EH (cell line): Measurements from ENCODE around the gene BMP4.

Experiments used
- DNase-seq: peaks from one replicate; pipeline ENCODE4 v3.0.0-alpha.2; 2015; ENCODE audit warnings: low read depth

BMP4 gene

GRCh38 chr14:53964249-53964648, 7.6 kb upstream of the BMP4 start:
- DNase-seq: peak; percentile 52

GRCh38 chr14:53963320-53964227, 6.9 kb upstream of the BMP4 start:
- peak; percentile 50 for DNase-seq

DNA sequence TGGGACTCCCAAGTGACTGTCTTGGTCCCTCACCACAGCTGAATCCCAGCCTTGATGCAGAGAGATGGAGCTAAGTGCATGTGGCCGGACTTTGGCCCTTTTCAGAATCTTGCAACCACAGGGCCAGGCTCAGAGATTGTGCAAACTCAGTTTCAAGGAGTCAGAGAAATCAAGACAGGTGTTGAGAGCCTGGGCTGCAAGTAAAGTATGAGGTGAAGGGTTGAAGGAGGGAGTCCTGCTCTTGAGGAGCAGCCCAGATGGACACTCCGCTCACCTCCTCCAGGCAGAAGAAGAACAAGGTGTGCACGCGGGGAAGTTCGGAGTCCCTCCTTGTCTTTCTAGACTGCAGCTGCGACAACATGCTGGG, 6.3 kb upstream of the BMP4 start:
- DNase-seq: no peak

GRCh38 chr14:53958628-53959027, 2.0 kb upstream of the BMP4 start:
- no peak for DNase-seq

DNA sequence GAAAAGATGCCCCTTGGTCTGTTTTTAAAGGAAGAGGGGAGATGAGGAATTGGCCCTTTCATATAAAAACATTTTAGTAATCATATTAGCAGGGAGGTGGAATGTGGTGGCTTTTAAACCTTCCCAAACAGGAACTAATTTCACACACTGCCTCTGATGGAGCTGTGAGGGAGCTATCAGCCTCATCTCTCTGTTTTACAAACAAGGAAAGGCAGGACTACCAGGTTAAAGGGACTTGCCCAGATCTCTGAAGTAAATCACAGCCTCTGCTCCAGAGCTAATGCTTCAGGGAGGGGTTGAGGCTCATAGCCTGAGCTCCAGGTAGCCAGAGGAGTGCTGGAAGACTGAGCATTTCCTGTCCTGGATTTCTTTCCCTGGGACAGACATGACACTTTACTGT, 1.1 kb upstream of the BMP4 start:
- DNase-seq: no peak

GRCh38 chr14:53955671-53956426, 776 bp downstream of the BMP4 start:
- peak; percentile 40 for DNase-seq

- no peak for DNase-seq
Measured at GRCh38 chr14:53955229-53955556, 1.4 kb downstream of the BMP4 start.

GRCh38 chr14:53954551-53955228, 1.9 kb downstream of the BMP4 start:
- peak; percentile 38 for DNase-seq

DNA sequence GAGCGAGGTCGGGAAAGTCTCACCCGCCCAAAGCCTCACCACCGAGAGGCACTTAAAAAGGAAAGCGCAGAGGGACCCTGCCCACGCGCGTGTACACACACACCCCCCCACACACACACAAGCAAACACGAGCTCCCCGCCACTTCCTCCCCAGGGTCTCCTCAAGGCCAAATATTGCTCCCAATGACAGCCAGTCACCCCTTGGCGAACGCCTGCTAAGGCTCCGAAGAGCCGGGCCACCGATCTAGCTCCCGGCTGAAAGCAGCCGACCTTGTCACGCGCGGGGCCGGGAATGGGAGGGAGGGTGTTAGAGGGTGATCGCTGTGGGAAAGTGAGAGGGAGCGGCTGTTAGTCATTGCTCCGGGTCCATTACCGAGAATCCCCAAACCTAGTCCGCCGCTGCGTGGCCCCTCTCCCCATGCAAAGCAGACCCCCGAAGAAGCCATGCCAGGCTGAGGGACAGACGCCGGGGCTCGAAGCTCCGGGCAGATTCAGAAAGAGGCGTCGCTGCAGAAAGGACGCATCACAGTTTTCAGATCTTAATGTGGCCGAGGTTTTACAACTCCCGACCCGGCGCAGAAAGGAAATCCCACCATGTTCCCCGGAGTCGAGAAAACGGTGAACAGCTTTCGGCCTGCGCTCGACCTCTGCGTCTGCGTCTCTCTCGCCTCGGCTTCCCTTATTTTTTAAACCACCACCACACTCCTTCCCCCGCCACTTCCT, 2.6 kb downstream of the BMP4 start:
- peak; percentile 64 for DNase-seq

DNA sequence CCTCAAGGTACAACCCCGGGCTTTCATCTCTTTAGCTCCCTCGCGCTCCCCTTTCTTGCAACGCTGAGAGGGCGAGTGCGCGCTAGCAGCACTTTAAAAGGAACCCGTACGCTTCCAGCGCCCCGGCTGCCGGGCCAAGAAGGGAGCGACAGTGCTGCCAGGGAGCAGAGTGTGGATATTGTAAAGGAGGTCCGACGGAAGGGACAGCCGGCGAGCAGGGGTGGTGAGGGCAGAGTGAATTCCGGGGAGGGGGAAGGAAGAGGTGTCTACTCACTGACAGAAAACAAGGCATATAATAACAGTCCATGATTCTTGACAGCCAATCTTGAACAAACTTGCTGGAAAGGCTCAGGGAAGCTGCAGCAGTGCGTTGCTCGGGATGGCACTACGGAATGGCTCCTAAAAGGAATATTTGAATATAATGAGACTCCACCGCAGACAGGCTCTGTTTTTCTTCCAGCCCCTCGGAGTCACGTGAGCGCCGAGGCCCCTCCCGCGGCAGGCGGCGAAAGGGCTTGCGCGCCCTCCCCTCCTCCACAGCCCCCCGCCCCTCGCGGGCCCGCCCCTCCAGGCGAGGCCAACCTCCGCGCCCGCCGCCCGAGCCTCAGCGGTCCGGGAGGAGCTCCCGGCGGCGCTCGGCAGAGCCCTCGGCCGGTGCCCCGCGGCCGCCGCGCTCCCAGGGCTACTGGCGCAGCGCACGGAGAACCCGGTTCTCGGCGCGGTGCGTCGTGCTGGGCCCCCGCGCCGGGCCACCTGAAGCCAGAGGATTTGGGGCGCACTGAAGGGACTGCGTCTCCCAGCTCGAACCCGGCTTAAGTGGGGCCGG, 3.4 kb downstream of the BMP4 start:
- peak; percentile 86 for DNase-seq

DNA sequence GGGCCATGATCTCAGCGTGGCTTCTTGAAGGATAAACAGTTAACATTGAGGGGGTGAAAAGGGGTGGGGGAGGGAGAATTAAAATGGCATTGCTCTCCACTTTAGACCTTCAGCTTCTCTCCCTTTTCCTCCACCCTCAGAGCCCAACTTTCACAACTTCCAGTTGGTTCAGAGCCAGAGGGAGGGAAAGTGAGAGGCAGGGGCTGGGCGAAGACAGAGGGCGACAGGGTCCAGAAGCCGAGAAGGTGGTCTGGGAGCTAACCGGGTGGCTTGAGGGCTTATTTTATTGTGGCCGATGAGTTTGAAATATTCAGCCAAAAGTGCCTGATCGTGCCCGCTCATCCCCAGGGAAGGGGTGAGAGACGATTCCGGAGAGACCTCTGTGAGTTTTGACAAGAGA, 4.1 kb downstream of the BMP4 start:
- peak; percentile 6 for DNase-seq

GRCh38 chr14:53951627-53952303, 4.9 kb downstream of the BMP4 start:
- peak; percentile 11 for DNase-seq

GRCh38 chr14:53951243-53951626, 5.4 kb downstream of the BMP4 start:
- no peak for DNase-seq

DNA sequence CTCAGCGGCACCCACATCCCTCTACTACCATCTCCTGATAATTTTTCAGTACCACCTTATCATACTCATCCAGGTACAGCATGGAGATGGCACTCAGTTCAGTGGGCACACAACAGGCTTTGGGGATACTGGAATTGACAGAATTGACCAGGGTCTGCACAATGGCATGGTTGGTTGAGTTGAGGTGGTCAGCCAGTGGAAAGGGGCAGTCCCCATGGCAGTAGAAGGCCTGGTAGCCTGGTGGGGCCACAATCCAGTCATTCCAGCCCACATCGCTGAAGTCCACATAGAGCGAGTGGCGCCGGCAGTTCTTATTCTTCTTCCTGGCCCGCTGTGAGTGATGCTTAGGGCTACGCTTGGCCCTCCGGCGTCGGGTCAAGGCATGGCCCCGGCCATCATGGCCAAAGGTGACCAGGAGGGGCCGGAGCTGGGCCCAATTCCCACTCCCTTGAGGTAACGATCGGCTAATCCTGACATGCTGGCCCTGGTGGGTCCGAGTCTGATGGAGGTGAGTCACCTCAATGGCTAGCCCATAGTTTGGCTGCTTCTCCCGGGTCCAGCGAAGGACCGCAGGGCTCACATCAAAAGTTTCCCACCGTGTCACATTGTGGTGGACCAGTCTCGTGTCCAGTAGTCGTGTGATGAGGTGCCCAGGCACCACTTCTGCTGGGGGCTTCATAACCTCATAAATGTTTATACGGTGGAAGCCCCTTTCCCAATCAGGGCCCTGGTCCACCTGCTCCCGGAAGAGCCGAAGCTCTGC, 6.4 kb downstream of the BMP4 start:
- DNase-seq: no peak

GRCh38 chr14:53949201-53949600, 7.4 kb downstream of the BMP4 start:
- DNase-seq: no peak

- no peak for DNase-seq
Measured at GRCh38 chr14:53948205-53948884, 8.3 kb downstream of the BMP4 start.

GRCh38 chr14:53947452-53948204, 9.0 kb downstream of the BMP4 start:
- DNase-seq: peak; percentile 54

DNA sequence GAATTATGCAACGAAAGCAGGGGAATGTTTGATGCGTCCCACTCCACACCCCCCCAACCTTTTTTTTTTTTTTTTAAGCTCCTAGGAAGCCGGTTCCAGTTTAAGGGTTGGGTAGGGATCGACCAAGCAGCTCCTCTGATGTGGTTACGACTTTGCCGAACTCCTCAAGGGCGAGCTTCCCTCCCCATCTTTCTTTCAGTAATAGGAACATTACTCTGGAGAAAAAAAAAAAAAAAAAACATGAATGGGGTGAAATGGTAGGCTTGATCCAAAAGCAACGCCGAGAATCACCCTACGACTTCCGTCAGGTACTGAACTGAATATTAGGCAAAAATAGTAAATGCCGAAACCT, 9.6 kb downstream of the BMP4 start:
- no peak for DNase-seq
